ENCODE results near the gene MTURN.

Gene MTURN

GRCh38 chr7:30180718-30181117, 45.9 kb downstream of the MTURN start:
- TF ChIP-seq CTCF (IDR thresholded peaks at IDR 0.05; ENCODE audit: low read depth, low read length, missing control alignments), result no peak
- DNase-seq (ENCODE audit: low read depth), result no peak
- in situ Hi-C loops (cut with HindIII; ENCODE audit: low sequenced_read_pairs), result no loop called here

GRCh38 chr7:30181211-30181610, 46.4 kb downstream of the MTURN start:
- in situ Hi-C loops (cut with HindIII; ENCODE audit: low sequenced_read_pairs), result no loop called here
- TF ChIP-seq CTCF (IDR thresholded peaks at IDR 0.05; ENCODE audit: low read depth, low read length, missing control alignments), result no peak
- H3K4me3 ChIP-seq (ENCODE audit: low read depth, low read length), result no peak overlapping the region
- no peak for DNase-seq (ENCODE audit: low read depth)

More at GRCh38 chr7:30180718-30181117, 45.9 kb downstream of the MTURN start:
- no peak overlapping the region for H3K4me3 ChIP-seq (ENCODE audit: low read depth, low read length)

- in situ Hi-C loops (cut with HindIII; ENCODE audit: low sequenced_read_pairs), result no loop called here
- no peak for DNase-seq (ENCODE audit: low read depth)
- no peak for TF ChIP-seq CTCF (IDR thresholded peaks at IDR 0.05; ENCODE audit: low read depth, low read length, missing control alignments)
- no peak overlapping the region for H3K4me3 ChIP-seq (ENCODE audit: low read depth, low read length)
Measured at GRCh38 chr7:30181736-30182522, 47.1 kb downstream of the MTURN start.

- in situ Hi-C loops (cut with HindIII; ENCODE audit: low sequenced_read_pairs), result no loop called here
- TF ChIP-seq CTCF (IDR thresholded peaks at IDR 0.05; ENCODE audit: low read depth, low read length, missing control alignments), result no peak
- H3K4me3 ChIP-seq (ENCODE audit: low read depth, low read length), result no peak overlapping the region
- no peak for DNase-seq (ENCODE audit: low read depth)
Measured at GRCh38 chr7:30182814-30183213, 48.0 kb downstream of the MTURN start.

GRCh38 chr7:30183749-30184369, 49.1 kb downstream of the MTURN start:
- TF ChIP-seq CTCF (IDR thresholded peaks at IDR 0.05; ENCODE audit: low read depth, low read length, missing control alignments), result no peak
- in situ Hi-C loops (cut with HindIII; ENCODE audit: low sequenced_read_pairs), result no loop called here
- DNase-seq (ENCODE audit: low read depth), result no peak
- H3K4me3 ChIP-seq (ENCODE audit: low read depth, low read length), result no peak overlapping the region

GRCh38 chr7:30184791-30185487, 50.2 kb downstream of the MTURN start:
- no peak for TF ChIP-seq CTCF (IDR thresholded peaks at IDR 0.05; ENCODE audit: low read depth, low read length, missing control alignments)
- H3K4me3 ChIP-seq (ENCODE audit: low read depth, low read length), result no peak overlapping the region
- no peak for DNase-seq (ENCODE audit: low read depth)
- in situ Hi-C loops (cut with HindIII; ENCODE audit: low sequenced_read_pairs), result no loop called here

Data from astrocyte of the cerebellum (primary cell).